HepG2 (cell line): ENCODE results near the gene KMT2B. TPM values are rescaled to one million over a fixed set of nuclear protein-coding genes. Genes with fewer than 3 reads are reported as not detected.

Source experiments
- CBX5 ChIP-seq: sonication (generic); formaldehyde crosslinking; IDR thresholded peaks from 2 replicates; pipeline ENCODE4 v1.4.0; 2020; ENCODE audit warnings: missing genetic modification reagents, borderline replicate concordance
- CCAR2 ChIP-seq: fragments of 200-400 bp; formaldehyde crosslinking; optimal IDR thresholded peaks from 2 replicates; pipeline ENCODE3; 2018; ENCODE audit warnings: low read depth, mild to moderate bottlenecking, low read length, moderate library complexity
- JUNB ChIP-seq: sonication (generic); formaldehyde crosslinking; IDR thresholded peaks from 2 replicates; pipeline ENCODE4 v1.8.0; 2022; ENCODE audit warnings: missing genetic modification reagents, mild to moderate bottlenecking, borderline replicate concordance
- NCOA2 ChIP-seq: sonication (generic); formaldehyde crosslinking; IDR thresholded peaks from 2 replicates; pipeline ENCODE4 v1.8.0; 2022; ENCODE audit warnings: inconsistent platforms
- NR1H2 ChIP-seq: sonication (generic); formaldehyde crosslinking; IDR thresholded peaks from 2 replicates; pipeline ENCODE4 v1.8.1; 2022; ENCODE audit warnings: low read depth, missing genetic modification reagents, borderline replicate concordance
- PAX8 ChIP-seq: sonication (generic); formaldehyde crosslinking; IDR thresholded peaks from 2 replicates; pipeline ENCODE4 v1.8.0; 2022; ENCODE audit warnings: mild to moderate bottlenecking, missing genetic modification reagents, borderline replicate concordance
- PHF8 ChIP-seq: sonication (generic); formaldehyde crosslinking; IDR thresholded peaks from 2 replicates; pipeline ENCODE4 v1.5.0; 2020; ENCODE audit warnings: missing genetic modification reagents
- RARG ChIP-seq: sonication (generic); formaldehyde crosslinking; IDR thresholded peaks from 2 replicates; pipeline ENCODE4 v1.4.0; 2020; ENCODE audit warnings: low read depth, mild to moderate bottlenecking, missing genetic modification reagents
- SATB2 ChIP-seq: sonication (generic); formaldehyde crosslinking; IDR thresholded peaks from 2 replicates; pipeline ENCODE4 v1.5.0; 2020; ENCODE audit warnings: missing genetic modification reagents
- SIN3B ChIP-seq: fragments of 150-350 bp; IDR thresholded peaks from 2 replicates; pipeline ENCODE4 v1.6.1; 2014; ENCODE audit warnings: low read length
- TGIF2 ChIP-seq: IDR thresholded peaks from 2 replicates; pipeline ENCODE4 v1.6.1; 2016; ENCODE audit warnings: control low read depth, missing compliant biosample characterization
- ZBTB1 ChIP-seq: sonication (generic); formaldehyde crosslinking; IDR thresholded peaks from 2 replicates; pipeline ENCODE4 v1.4.0; 2020; ENCODE audit warnings: missing genetic modification reagents, borderline replicate concordance
- ZFY ChIP-seq: sonication (generic); formaldehyde crosslinking; IDR thresholded peaks from 2 replicates; pipeline ENCODE4 v1.4.0; 2020; ENCODE audit warnings: missing genetic modification reagents
- ZMYM4 ChIP-seq: sonication (generic); formaldehyde crosslinking; IDR thresholded peaks from 2 replicates; pipeline ENCODE4 v1.8.1; 2023; ENCODE audit warnings: mild to moderate bottlenecking, missing genetic modification reagents
- ZNF282 ChIP-seq: fragments of 450-650 bp; IDR thresholded peaks from 2 replicates; pipeline ENCODE4 v1.6.1; 2018; ENCODE audit not compliant: partially characterized antibody
- ZNF33B ChIP-seq: sonication (generic); formaldehyde crosslinking; IDR thresholded peaks from 2 replicates; pipeline ENCODE4 v1.5.1; 2020; ENCODE audit warnings: mild to moderate bottlenecking, missing genetic modification reagents
- ZNF549 ChIP-seq: sonication (generic); formaldehyde crosslinking; IDR thresholded peaks from 2 replicates; pipeline ENCODE4 v1.5.0; 2020; ENCODE audit warnings: missing genetic modification reagents
- polyA plus RNA-seq, 8 experiments: library from polyadenylated mRNA; depleted of rRNA in 3 of 8; stranded (reverse) in 7 of 8; unstranded in 1 of 8; fragments of >200 nt; fragmentation: Illumina TruSeq in 4 of 8; extraction: Trizol in 4 of 8; gene quantifications; 2 replicates each; pipeline versions ENCODE4 v1.2.1 to v1.2.3, GENCODE V29; 2011 to 2016; ENCODE audit warnings: low read depth in 4 of 8, missing spikeins in 1 of 8, mixed read lengths in 1 of 8; ENCODE audit not compliant: insufficient read depth in 1 of 8
- total RNA-seq, 5 experiments: library from RNA; depleted of rRNA; stranded (reverse); fragments of >200 nt; fragmentation: Illumina TruSeq; extraction: Trizol; gene quantifications; 2 replicates each; pipeline ENCODE4 v1.2.3, GENCODE V29; 2016; ENCODE audit warnings: low read depth in 1 of 5
- TF ChIP-seq, protein P1 (sequence below): sonication (generic); formaldehyde crosslinking; IDR thresholded peaks from 2 replicates; pipeline ENCODE4 v1.5.0; 2020; ENCODE audit warnings: mild to moderate bottlenecking, missing genetic modification reagents
- TF ChIP-seq, protein P2 (sequence below): sonication (generic); formaldehyde crosslinking; IDR thresholded peaks from 2 replicates; pipeline ENCODE4 v1.4.0; 2020; ENCODE audit warnings: missing genetic modification reagents, mild to moderate bottlenecking, borderline replicate concordance
- TF ChIP-seq, protein P3 (sequence below): sonication (generic); formaldehyde crosslinking; IDR thresholded peaks from 2 replicates; pipeline ENCODE4 v1.8.0; 2022; ENCODE audit warnings: mild to moderate bottlenecking, missing genetic modification reagents, moderate library complexity
- TF ChIP-seq, protein P4 (sequence below): sonication (generic); formaldehyde crosslinking; IDR thresholded peaks from 2 replicates; pipeline ENCODE4 v1.4.0; 2020; ENCODE audit warnings: low read depth, mild to moderate bottlenecking, missing genetic modification reagents
- TF ChIP-seq, protein P5 (sequence below): sonication (generic); formaldehyde crosslinking; conservative IDR thresholded peaks from 2 replicates; pipeline ENCODE4 v1.4.0; 2020; ENCODE audit warnings: missing genetic modification reagents

KMT2B gene
- total and polyA plus RNA-seq, 2 of the 13 experiments (the other 11 are each of a cell fraction or from before 2014, with no cell fraction given): 6.2 to 16.9 TPM

DNA sequence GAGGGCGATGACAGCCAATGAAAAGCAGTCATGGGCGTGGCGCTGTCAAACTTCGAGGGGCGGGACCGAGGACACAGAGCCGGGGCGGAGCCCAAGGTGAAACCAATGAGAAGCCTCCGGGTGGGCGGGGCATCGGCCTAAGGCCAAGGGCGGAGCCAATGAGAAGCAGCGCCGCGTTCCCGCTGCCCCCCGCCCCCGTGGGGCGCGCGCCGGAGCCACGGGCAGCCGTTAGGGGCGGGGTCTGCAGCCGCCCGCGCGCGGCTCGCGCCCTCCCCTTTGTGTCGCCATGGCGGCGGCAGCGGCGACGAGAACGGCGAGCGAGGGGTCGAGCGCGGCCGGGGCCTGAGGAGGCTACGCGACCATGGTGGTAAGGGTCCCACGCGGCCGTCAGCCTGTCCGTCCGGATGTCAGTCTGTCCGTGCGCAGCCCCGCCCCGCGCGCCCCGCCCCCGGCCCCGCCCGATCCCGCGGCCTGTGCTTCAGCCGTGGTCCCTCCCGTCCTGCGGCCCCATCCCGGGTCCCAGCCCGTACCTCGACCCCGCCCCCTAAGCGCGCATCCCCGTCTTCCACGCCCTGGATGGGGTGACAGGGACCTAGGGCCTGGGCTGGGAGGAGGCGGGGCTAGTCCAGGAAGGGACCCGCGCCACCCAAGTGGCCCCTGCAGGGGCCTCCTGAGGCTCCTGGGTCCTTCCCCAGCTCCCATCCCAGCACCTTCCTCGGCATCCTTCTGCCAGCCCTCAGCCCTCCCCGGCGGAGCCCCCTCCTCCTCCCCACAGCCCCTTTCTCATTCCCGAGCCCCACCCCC is 57.7 kb downstream of the KMT2B start, which contains the start of gene ARHGAP33 (continued):
- TF ChIP-seq, protein P1, sequence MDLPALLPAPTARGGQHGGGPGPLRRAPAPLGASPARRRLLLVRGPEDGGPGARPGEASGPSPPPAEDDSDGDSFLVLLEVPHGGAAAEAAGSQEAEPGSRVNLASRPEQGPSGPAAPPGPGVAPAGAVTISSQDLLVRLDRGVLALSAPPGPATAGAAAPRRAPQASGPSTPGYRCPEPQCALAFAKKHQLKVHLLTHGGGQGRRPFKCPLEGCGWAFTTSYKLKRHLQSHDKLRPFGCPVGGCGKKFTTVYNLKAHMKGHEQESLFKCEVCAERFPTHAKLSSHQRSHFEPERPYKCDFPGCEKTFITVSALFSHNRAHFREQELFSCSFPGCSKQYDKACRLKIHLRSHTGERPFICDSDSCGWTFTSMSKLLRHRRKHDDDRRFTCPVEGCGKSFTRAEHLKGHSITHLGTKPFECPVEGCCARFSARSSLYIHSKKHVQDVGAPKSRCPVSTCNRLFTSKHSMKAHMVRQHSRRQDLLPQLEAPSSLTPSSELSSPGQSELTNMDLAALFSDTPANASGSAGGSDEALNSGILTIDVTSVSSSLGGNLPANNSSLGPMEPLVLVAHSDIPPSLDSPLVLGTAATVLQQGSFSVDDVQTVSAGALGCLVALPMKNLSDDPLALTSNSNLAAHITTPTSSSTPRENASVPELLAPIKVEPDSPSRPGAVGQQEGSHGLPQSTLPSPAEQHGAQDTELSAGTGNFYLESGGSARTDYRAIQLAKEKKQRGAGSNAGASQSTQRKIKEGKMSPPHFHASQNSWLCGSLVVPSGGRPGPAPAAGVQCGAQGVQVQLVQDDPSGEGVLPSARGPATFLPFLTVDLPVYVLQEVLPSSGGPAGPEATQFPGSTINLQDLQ (CRISPR knock-in tag): no peak
- TF ChIP-seq SIN3B (no peak), PAX8 (no peak), RARG (CRISPR knock-in tag) (no peak), SATB2 (CRISPR knock-in tag) (no peak), NR1H2 (CRISPR knock-in tag) (no peak), PHF8 (peak; percentile 47), ZBTB1 (no peak), ZMYM4 (CRISPR knock-in tag) (peak; percentile 67; the same call in 1 of the 2 replicates), TGIF2 (CRISPR knock-in tag) (peak; percentile 60; the same call in 1 of the 2 replicates), NCOA2 (CRISPR knock-in tag) (no peak), ZFY (CRISPR knock-in tag) (peak; percentile 35; the same call in 1 of the 2 replicates), ZNF33B (CRISPR knock-in tag) (no peak), ZNF549 (CRISPR knock-in tag) (no peak), CBX5 (CRISPR knock-in tag) (no peak), JUNB (CRISPR knock-in tag) (no peak), CCAR2 (no peak), ZNF282 (no peak)
- TF ChIP-seq, protein P2, sequence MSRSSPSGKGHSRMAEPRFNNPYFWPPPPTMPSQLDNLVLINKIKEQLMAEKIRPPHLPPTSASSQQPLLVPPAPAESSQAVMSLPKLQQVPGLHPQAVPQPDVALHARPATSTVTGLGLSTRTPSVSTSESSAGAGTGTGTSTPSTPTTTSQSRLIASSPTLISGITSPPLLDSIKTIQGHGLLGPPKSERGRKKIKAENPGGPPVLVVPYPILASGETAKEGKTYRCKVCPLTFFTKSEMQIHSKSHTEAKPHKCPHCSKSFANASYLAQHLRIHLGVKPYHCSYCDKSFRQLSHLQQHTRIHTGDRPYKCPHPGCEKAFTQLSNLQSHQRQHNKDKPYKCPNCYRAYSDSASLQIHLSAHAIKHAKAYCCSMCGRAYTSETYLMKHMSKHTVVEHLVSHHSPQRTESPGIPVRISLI (CRISPR knock-in tag): no peak
- TF ChIP-seq, protein P3, sequence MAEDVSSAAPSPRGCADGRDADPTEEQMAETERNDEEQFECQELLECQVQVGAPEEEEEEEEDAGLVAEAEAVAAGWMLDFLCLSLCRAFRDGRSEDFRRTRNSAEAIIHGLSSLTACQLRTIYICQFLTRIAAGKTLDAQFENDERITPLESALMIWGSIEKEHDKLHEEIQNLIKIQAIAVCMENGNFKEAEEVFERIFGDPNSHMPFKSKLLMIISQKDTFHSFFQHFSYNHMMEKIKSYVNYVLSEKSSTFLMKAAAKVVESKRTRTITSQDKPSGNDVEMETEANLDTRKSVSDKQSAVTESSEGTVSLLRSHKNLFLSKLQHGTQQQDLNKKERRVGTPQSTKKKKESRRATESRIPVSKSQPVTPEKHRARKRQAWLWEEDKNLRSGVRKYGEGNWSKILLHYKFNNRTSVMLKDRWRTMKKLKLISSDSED (CRISPR knock-in tag): no peak
- TF ChIP-seq, protein P4, sequence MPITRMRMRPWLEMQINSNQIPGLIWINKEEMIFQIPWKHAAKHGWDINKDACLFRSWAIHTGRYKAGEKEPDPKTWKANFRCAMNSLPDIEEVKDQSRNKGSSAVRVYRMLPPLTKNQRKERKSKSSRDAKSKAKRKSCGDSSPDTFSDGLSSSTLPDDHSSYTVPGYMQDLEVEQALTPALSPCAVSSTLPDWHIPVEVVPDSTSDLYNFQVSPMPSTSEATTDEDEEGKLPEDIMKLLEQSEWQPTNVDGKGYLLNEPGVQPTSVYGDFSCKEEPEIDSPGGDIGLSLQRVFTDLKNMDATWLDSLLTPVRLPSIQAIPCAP (CRISPR knock-in tag): no peak
- TF ChIP-seq, protein P5, sequence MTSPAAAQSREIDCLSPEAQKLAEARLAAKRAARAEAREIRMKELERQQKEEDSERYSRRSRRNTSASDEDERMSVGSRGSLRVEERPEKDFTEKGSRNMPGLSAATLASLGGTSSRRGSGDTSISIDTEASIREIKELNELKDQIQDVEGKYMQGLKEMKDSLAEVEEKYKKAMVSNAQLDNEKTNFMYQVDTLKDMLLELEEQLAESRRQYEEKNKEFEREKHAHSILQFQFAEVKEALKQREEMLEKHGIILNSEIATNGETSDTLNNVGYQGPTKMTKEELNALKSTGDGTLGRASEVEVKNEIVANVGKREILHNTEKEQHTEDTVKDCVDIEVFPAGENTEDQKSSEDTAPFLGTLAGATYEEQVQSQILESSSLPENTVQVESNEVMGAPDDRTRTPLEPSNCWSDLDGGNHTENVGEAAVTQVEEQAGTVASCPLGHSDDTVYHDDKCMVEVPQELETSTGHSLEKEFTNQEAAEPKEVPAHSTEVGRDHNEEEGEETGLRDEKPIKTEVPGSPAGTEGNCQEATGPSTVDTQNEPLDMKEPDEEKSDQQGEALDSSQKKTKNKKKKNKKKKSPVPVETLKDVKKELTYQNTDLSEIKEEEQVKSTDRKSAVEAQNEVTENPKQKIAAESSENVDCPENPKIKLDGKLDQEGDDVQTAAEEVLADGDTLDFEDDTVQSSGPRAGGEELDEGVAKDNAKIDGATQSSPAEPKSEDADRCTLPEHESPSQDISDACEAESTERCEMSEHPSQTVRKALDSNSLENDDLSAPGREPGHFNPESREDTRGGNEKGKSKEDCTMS (CRISPR knock-in tag): no peak
